H1 (cell line): ENCODE data around the gene KCNAB2. TPM values are rescaled to one million over a fixed set of nuclear protein-coding genes. Genes with fewer than 3 reads are reported as not detected.

ENCODE experiments used
- ATF2 ChIP-seq: IDR thresholded peaks from 2 replicates; pipeline ENCODE4 v1.6.1; 2012; ENCODE audit warnings: low read length, inconsistent platforms
- CBX5 ChIP-seq: fragments of 300-800, 300-1000 bp; sonication (generic); IDR thresholded peaks from 2 replicates; pipeline ENCODE4 v1.7.1; 2016; ENCODE audit warnings: antibody characterized with exemption, low read length, low read depth
- CHD7 ChIP-seq: fragments of 300-600 bp; sonication (generic); IDR thresholded peaks from 2 replicates; pipeline ENCODE4 v1.7.1; 2012; ENCODE audit warnings: low read length, moderate library complexity, mild to moderate bottlenecking, inconsistent platforms; ENCODE audit not compliant: insufficient replicate concordance
- SUZ12 ChIP-seq: fragments of 200-600 bp; sonication (generic); IDR thresholded peaks from 2 replicates; pipeline ENCODE4 v1.6.1; 2012; ENCODE audit warnings: mild to moderate bottlenecking, inconsistent platforms, low read length, moderate library complexity, mixed read lengths
- polyA plus RNA-seq, 7 experiments: library from polyadenylated mRNA; depleted of rRNA in 3 of 7; stranded (reverse) in 5 of 7; unstranded in 2 of 7; fragments of >200 nt in 5 of 7; fragments of 200-250 nt in 2 of 7; gene quantifications; 1 replicate in 5 of 7; 2 replicates in 1 of 7; 4 replicates in 1 of 7; pipeline versions ENCODE4 v1.2.1 to v1.2.3, GENCODE V29; 2011 to 2013; ENCODE audit warnings: missing spikeins in 2 of 7, mixed read lengths in 2 of 7
- total RNA-seq: library from RNA; stranded (reverse); fragmentation: NEBNext Ultra II Directional; extraction: Animal tissue kit (Norgen Biotek cat#: 25700); gene quantifications from 2 replicates; pipeline ENCODE4 v1.2.1, GENCODE V29; 2021

Gene KCNAB2
- total and polyA plus RNA-seq, 2 of the 8 experiments (the other 6 are each of a cell fraction or from before 2014, with no cell fraction given): 4.5 to 7.0 TPM

- no peak for TF ChIP-seq CHD7
- no peak for TF ChIP-seq ATF2
- TF ChIP-seq CBX5: no peak
- no peak for TF ChIP-seq SUZ12
These were observed 50.0 kb downstream of the KCNAB2 start (continued) for GRCh38 chr1:6095511-6096242.
